ENCODE measurements around the gene KDELR3. TPM values are rescaled to one million over a fixed set of nuclear protein-coding genes. Genes with fewer than 3 reads are reported as not detected.

Gene KDELR3
- total and polyA plus RNA-seq, 2 donors (not counting 1 experiment from before 2014, with no cell fraction given) = 78.8 to 305 TPM

DNA sequence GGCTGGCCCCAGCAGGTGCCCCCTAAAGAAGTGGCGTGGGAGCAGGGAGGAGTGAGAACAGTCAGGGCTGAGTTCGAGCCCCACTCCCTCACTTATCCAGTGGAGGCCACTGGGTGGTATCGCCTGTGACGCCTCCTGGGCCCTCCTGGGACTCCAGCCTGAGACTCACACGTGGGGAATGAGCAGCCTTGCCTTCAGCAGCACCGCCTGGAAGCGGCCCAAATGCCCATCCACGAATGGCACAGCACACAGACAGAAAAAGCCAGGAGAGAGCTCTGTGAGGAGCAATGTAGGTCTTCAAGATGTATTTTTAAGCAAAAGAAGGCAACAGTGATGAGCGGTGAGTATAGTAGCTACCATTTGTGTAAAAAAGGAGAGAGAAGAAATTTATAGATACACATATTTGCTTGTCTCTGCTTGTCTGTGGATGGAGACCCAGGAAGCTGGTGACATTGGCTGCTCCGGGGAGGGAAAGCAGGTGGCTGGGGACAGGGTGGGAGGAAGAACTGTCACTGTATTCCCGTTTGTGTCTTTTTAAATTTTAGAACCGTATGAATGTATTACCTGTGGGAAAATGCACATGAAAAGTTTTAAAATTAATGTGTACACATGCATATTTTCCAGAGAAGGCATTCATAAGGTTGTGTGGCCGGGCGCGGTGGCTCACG is 26.1 kb upstream of the KDELR3 start:
- peaks cover 10% of the 10 kb centered on the region for H3K27me3 ChIP-seq (ENCODE audit: control insufficient read depth, insufficient read depth, low read length)

DNA sequence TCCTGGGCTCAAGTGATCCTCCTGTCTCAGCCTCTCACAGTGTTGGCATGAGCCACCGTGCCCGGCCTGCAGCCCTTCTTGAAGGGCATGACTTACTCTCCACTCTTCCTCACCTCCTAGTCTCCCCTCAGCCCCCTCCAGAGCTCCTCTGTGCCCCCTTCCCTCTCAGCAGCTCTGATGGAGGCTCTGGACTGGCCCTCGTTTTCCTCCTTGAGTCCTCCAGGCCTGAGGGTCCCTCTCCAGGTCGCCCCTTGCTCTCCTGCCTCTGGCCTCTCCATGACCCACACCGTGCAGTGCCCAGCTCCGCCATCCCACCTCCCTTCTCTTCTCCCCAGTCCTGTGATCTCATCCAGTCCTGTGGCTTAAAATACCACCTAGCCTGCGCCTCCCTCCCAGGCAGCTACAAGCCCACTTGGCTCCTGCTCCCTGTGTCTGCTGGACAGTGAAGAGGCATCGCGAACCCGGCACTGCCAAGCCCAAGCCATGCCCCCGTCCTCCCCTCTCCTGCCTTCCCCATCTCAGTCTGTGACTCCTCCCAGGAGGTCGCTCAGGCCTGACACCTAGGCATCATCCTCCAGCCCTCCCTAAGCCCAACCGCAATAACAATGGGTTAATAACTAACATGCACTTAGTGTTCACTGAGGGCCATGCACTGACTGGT is 24.8 kb upstream of the KDELR3 start:
- Histone ChIP-seq H3K27ac (ENCODE audit: insufficient read depth, low read length) (no peak overlapping the region), H3K36me3 (ENCODE audit: control insufficient read depth, insufficient read depth, low read length) (no peaks in the 10 kb centered on the region), H3K79me2 (ENCODE audit: control insufficient read depth, insufficient read depth, low read length) (no peaks in the 10 kb centered on the region), H4K20me1 (ENCODE audit: control insufficient read depth, extremely low read depth, insufficient read depth, low read length) (no peaks in the 10 kb centered on the region), H3K9me3 (ENCODE audit: control insufficient read depth, insufficient read depth, low read depth, low read length) (no peaks in the 10 kb centered on the region), H3K4me2 (ENCODE audit: extremely low read depth, insufficient read depth, low read length) (no peak overlapping the region), H2AFZ (ENCODE audit: low read length) (no peak overlapping the region), H3K27me3 (ENCODE audit: control insufficient read depth, insufficient read depth, low read length) (peaks cover 10% of the 10 kb centered on the region), H3K4me3 (replicated peaks in 1 of 4; ENCODE audit: control extremely low read depth in 1 of 4, insufficient read depth in 1 of 4, low read depth in 3 of 4, low read length in 4 of 4) (no peak overlapping the region), H3K9ac (ENCODE audit: insufficient read depth, low read length) (no peak overlapping the region), H3K4me1 (ENCODE audit: control insufficient read depth, extremely low read depth, insufficient read depth, low read length) (no peaks in the 10 kb centered on the region)
- no peak for DNase-seq (ENCODE audit: low read depth in 2 of 2)
- TF ChIP-seq EZH2 (IDR thresholded peaks at IDR 0.05; ENCODE audit: low read length, missing control alignments) = no peak
- TF ChIP-seq, protein P1, sequence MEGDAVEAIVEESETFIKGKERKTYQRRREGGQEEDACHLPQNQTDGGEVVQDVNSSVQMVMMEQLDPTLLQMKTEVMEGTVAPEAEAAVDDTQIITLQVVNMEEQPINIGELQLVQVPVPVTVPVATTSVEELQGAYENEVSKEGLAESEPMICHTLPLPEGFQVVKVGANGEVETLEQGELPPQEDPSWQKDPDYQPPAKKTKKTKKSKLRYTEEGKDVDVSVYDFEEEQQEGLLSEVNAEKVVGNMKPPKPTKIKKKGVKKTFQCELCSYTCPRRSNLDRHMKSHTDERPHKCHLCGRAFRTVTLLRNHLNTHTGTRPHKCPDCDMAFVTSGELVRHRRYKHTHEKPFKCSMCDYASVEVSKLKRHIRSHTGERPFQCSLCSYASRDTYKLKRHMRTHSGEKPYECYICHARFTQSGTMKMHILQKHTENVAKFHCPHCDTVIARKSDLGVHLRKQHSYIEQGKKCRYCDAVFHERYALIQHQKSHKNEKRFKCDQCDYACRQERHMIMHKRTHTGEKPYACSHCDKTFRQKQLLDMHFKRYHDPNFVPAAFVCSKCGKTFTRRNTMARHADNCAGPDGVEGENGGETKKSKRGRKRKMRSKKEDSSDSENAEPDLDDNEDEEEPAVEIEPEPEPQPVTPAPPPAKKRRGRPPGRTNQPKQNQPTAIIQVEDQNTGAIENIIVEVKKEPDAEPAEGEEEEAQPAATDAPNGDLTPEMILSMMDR (conservative IDR thresholded peaks at IDR 0.05 in 1 of 2, IDR thresholded peaks at IDR 0.05 in 1 of 2; ENCODE audit: low read depth in 1 of 2, low read length in 2 of 2) = no peak

More for the DNA sequence above, 26.1 kb upstream of the KDELR3 start:
- no peak overlapping the region for H3K9ac ChIP-seq (ENCODE audit: insufficient read depth, low read length)
- no peaks in the 10 kb centered on the region for H3K36me3 ChIP-seq (ENCODE audit: control insufficient read depth, insufficient read depth, low read length)
- no peak for DNase-seq (ENCODE audit: low read depth in 2 of 2)
- H3K27ac ChIP-seq (ENCODE audit: insufficient read depth, low read length) = no peak overlapping the region
- no peaks in the 10 kb centered on the region for H3K4me1 ChIP-seq (ENCODE audit: control insufficient read depth, extremely low read depth, insufficient read depth, low read length)
- H3K9me3 ChIP-seq (ENCODE audit: control insufficient read depth, insufficient read depth, low read depth, low read length) = no peaks in the 10 kb centered on the region
- H2AFZ ChIP-seq (ENCODE audit: low read length) = no peak overlapping the region
- no peaks in the 10 kb centered on the region for H4K20me1 ChIP-seq (ENCODE audit: control insufficient read depth, extremely low read depth, insufficient read depth, low read length)
- H3K79me2 ChIP-seq (ENCODE audit: control insufficient read depth, insufficient read depth, low read length) = no peaks in the 10 kb centered on the region
- H3K4me3 ChIP-seq (replicated peaks in 1 of 4; ENCODE audit: control extremely low read depth in 1 of 4, insufficient read depth in 1 of 4, low read depth in 3 of 4, low read length in 4 of 4) = no peak overlapping the region
- no peak for TF ChIP-seq EZH2 (IDR thresholded peaks at IDR 0.05; ENCODE audit: low read length, missing control alignments)
- TF ChIP-seq, protein P1 (conservative IDR thresholded peaks at IDR 0.05 in 1 of 2, IDR thresholded peaks at IDR 0.05 in 1 of 2; ENCODE audit: low read depth in 1 of 2, low read length in 2 of 2) = no peak
- H3K4me2 ChIP-seq (ENCODE audit: extremely low read depth, insufficient read depth, low read length) = no peak overlapping the region

DNA sequence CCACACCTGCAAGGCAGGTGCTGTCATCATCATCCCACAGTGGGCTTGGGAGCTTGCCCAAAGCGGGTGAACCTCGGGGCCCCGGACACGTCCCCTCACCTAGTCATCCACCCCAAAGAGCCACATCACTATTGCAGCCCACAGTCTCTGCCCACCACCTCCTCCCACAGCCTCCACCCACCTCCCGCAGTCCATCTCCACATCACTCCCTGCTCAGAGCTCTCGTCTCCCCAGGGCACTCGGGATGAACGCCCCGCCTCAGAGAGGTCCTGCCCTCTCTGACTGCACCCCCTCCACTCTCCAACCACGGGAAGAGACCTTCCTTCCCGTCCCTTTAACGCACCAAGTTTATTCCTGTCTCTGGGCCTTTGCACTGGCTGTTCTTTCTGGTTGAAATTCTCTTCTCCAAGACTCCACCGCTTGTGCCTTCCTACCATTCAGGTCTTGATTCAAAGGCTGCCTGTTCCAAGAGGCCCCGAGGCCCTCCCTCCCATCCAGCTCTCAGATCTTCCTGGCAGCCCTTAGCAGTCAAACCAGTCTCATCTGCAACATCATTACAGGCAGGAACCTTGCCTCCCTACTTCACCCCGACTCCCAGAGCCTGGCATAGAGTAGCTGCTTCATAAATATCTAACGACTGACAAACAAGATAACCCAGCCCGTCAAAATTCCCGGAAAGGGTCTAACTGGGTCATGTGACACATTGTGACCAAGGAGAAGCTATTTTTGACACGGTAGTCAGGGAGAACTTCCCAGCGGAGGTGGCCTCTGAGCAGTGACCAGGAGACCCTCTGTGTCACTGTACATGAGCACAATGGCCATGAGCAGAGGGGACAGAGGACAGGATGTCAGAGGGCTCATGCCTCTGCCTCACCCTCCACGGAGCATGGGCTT is 24.0 kb upstream of the KDELR3 start:
- no peak overlapping the region for H3K4me2 ChIP-seq (ENCODE audit: extremely low read depth, insufficient read depth, low read length)
- H3K9me3 ChIP-seq (ENCODE audit: control insufficient read depth, insufficient read depth, low read depth, low read length) = no peaks in the 10 kb centered on the region
- H4K20me1 ChIP-seq (ENCODE audit: control insufficient read depth, extremely low read depth, insufficient read depth, low read length) = no peaks in the 10 kb centered on the region
- TF ChIP-seq, protein P1 (conservative IDR thresholded peaks at IDR 0.05 in 1 of 2, IDR thresholded peaks at IDR 0.05 in 1 of 2; ENCODE audit: low read depth in 1 of 2, low read length in 2 of 2) = no peak
- TF ChIP-seq EZH2 (IDR thresholded peaks at IDR 0.05; ENCODE audit: low read length, missing control alignments) = no peak
- H3K27me3 ChIP-seq (ENCODE audit: control insufficient read depth, insufficient read depth, low read length) = peaks cover 10% of the 10 kb centered on the region
- H3K79me2 ChIP-seq (ENCODE audit: control insufficient read depth, insufficient read depth, low read length) = no peaks in the 10 kb centered on the region
- no peaks in the 10 kb centered on the region for H3K4me1 ChIP-seq (ENCODE audit: control insufficient read depth, extremely low read depth, insufficient read depth, low read length)
- H3K4me3 ChIP-seq (replicated peaks in 1 of 4; ENCODE audit: control extremely low read depth in 1 of 4, insufficient read depth in 1 of 4, low read depth in 3 of 4, low read length in 4 of 4) = no peak overlapping the region
- no peak overlapping the region for H3K27ac ChIP-seq (ENCODE audit: insufficient read depth, low read length)
- H3K9ac ChIP-seq (ENCODE audit: insufficient read depth, low read length) = no peak overlapping the region
- H3K36me3 ChIP-seq (ENCODE audit: control insufficient read depth, insufficient read depth, low read length) = no peaks in the 10 kb centered on the region
- DNase-seq (ENCODE audit: low read depth in 2 of 2) = no peak
- no peak overlapping the region for H2AFZ ChIP-seq (ENCODE audit: low read length)

Data from fibroblast of lung (primary cell).